K562 (cell line): Measurements from ENCODE around the gene DIAPH1.
A peak's percentile ranks its signal among the peaks of the same experiment; 100 is the strongest.

Experiments used
- EHMT2 ChIP-seq: fragments of 450-650 bp; IDR thresholded peaks from 2 replicates; pipeline ENCODE4 v1.6.1; 2018; ENCODE audit warnings: antibody characterized with exemption
- EZH2 ChIP-seq: IDR thresholded peaks from 2 replicates; pipeline ENCODE4 v1.6.1; 2012; ENCODE audit warnings: low read depth, mild to moderate bottlenecking, inconsistent platforms, low read length, borderline replicate concordance
- GTF2F1 ChIP-seq: IDR thresholded peaks from 2 replicates; pipeline ENCODE4 v1.6.1; 2011; ENCODE audit warnings: low read depth, low read length, improper control_type of control experiment
- HDAC1 ChIP-seq, 2 experiments: fragments of 450-650 bp; IDR thresholded peaks; 2 replicates each; pipeline ENCODE4 v1.6.1; 2016 to 2017; ENCODE audit warnings: inconsistent platforms in 1 of 2, mild to moderate bottlenecking in 1 of 2, moderate library complexity in 1 of 2
- NFIX ChIP-seq: fragments of 250-450 bp; sonication (Bioruptor Pico); IDR thresholded peaks from 2 replicates; pipeline ENCODE4 v1.4.0; 2020; ENCODE audit warnings: low read depth, mild to moderate bottlenecking, moderate library complexity
- NFRKB ChIP-seq: fragments of 450-650 bp; IDR thresholded peaks from 2 replicates; pipeline ENCODE4 v1.6.1; 2016; ENCODE audit warnings: low read depth
- ZNF76 ChIP-seq: fragments of 250-450 bp; sonication (Bioruptor Pico); IDR thresholded peaks from 2 replicates; pipeline ENCODE4 v1.4.0; 2020; ENCODE audit warnings: mild to moderate bottlenecking, moderate library complexity, borderline replicate concordance
- ZNF79 ChIP-seq: fragments of 250-450 bp; sonication (Bioruptor Pico); IDR thresholded peaks from 2 replicates; pipeline ENCODE4 v1.4.0; 2020; ENCODE audit warnings: low read depth, mild to moderate bottlenecking, moderate library complexity
- TF ChIP-seq, protein P1 (sequence below), 2 experiments: fragments of 450-650 bp in 1 of 2; IDR thresholded peaks; 2 replicates each; pipeline ENCODE4 v1.6.1; 2011 to 2017; ENCODE audit warnings: low read depth in 2 of 2, antibody characterized with exemption in 1 of 2, borderline replicate concordance in 1 of 2, low read length in 1 of 2, mild to moderate bottlenecking in 1 of 2, mixed read lengths in 1 of 2; ENCODE audit not compliant: control insufficient read depth in 1 of 2
- TF ChIP-seq, protein P2 (sequence below): sonication (generic); formaldehyde crosslinking; IDR thresholded peaks from 2 replicates; pipeline ENCODE4 v1.9.0; 2022; ENCODE audit warnings: mild to moderate bottlenecking, missing genetic modification reagents

DNA sequence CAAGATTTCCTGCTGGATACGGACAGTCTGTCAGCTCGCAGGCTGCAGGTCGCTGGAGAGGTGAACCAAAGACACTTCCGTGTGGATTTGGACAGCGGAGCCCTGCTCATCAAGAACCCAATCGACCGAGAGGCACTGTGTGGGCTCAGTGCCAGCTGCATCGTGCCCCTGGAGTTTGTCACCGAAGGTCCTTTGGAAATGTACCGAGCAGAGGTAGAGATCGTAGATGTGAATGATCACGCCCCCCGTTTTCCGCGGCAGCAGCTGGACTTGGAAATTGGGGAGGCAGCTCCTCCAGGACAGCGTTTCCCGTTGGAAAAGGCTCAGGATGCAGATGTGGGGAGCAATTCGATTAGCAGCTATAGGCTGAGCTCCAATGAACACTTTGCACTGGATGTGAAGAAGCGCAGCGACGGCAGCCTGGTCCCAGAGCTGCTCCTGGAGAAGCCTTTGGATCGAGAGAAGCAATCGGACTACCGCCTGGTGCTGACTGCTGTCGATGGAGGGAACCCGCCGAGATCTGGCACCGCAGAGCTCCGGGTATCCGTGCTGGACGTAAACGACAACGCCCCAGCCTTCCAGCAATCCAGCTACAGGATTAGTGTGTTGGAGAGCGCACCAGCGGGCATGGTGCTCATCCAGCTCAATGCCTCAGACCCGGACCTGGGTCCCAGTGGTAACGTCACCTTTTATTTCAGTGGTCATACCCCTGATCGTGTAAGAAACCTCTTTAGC, 133.3 kb downstream of the DIAPH1 start:
- TF ChIP-seq, protein P1, sequence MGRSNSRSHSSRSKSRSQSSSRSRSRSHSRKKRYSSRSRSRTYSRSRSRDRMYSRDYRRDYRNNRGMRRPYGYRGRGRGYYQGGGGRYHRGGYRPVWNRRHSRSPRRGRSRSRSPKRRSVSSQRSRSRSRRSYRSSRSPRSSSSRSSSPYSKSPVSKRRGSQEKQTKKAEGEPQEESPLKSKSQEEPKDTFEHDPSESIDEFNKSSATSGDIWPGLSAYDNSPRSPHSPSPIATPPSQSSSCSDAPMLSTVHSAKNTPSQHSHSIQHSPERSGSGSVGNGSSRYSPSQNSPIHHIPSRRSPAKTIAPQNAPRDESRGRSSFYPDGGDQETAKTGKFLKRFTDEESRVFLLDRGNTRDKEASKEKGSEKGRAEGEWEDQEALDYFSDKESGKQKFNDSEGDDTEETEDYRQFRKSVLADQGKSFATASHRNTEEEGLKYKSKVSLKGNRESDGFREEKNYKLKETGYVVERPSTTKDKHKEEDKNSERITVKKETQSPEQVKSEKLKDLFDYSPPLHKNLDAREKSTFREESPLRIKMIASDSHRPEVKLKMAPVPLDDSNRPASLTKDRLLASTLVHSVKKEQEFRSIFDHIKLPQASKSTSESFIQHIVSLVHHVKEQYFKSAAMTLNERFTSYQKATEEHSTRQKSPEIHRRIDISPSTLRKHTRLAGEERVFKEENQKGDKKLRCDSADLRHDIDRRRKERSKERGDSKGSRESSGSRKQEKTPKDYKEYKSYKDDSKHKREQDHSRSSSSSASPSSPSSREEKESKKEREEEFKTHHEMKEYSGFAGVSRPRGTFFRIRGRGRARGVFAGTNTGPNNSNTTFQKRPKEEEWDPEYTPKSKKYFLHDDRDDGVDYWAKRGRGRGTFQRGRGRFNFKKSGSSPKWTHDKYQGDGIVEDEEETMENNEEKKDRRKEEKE (IDR thresholded peaks at IDR 0.05; ENCODE audit: borderline replicate concordance in 1 of 2, control insufficient read depth in 1 of 2, low read depth in 2 of 2, low read length in 1 of 2): no peak
- TF ChIP-seq GTF2F1 (no peak), ZNF79 (CRISPR knock-in tag) (no peak), NFRKB (no peak), NFIX (no peak), ZNF76 (CRISPR knock-in tag) (no peak), HDAC1 (IDR thresholded peaks at IDR 0.05) (no peak), EZH2 (peak; percentile 73; the same call in 1 of the 2 replicates), EHMT2 (no peak)
- TF ChIP-seq, protein P2, sequence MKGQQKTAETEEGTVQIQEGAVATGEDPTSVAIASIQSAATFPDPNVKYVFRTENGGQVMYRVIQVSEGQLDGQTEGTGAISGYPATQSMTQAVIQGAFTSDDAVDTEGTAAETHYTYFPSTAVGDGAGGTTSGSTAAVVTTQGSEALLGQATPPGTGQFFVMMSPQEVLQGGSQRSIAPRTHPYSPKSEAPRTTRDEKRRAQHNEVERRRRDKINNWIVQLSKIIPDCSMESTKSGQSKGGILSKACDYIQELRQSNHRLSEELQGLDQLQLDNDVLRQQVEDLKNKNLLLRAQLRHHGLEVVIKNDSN (CRISPR knock-in tag): no peak
